K562 (cell line): ENCODE results near the gene UBE2Q1. TPM values are rescaled to one million over a fixed set of nuclear protein-coding genes. Genes with fewer than 3 reads are reported as not detected.

Experiments
- ATAC-seq: fragments of 200-7000 bp; cut with Tn5 transposase; 3 replicates; pipeline ENCODE4 v1.9.1; 2020; ENCODE audit warnings: moderate library complexity
- BruUV-seq: library from RNA; stranded (reverse); fragments of 400-500 nt; replicated peaks from 2 replicates; lab custom pipeline; 2021; lab: Mats Ljungman, UMichigan
- CTCF ChIA-PET: fragments of 300-600 bp; formaldehyde crosslinking; extraction: SDS; loops from one replicate; lab custom pipeline; 2021; ENCODE audit warnings: low intra/inter-chr PET ratio; lab: Yijun Ruan, JAX
- POLR2A ChIA-PET: fragments of 300-600, 350-650 bp; sonication (Branson Sonifier 250); formaldehyde crosslinking; extraction: SDS; loops from one replicate; lab custom pipeline; 2021; ENCODE audit warnings: antibody characterized with exemption, inconsistent platforms; lab: Yijun Ruan, JAX
- DNase-seq, 4 experiments: peaks; one replicate each; pipeline versions ENCODE4 v3.0.0 to v3.0.0-alpha.2; 2011 to 2018; ENCODE audit warnings: low spot score in 3 of 4, mixed read lengths in 3 of 4; ENCODE audit errors: extremely low read depth in 1 of 4
- FAIRE-seq: peaks from 2 replicates; lab custom pipeline; 2011; peaks lifted over from hg19 to GRCh38; lab: Jason Lieb, UNC
- H2AFZ ChIP-seq: 2 replicates; pipeline ENCODE4 v1.6.0; 2011; ENCODE audit warnings: low read depth, low read length, control low read depth, inconsistent platforms
- H3K27ac ChIP-seq: fragments of 200-600 bp; 3 replicates; pipeline ENCODE4 v1.8.0; 2011; ENCODE audit warnings: low read depth, mild to moderate bottlenecking, control low read depth, inconsistent platforms, low read length, moderate library complexity, mixed read lengths; ENCODE audit errors: extremely low read depth
- H3K27me3 ChIP-seq, 2 experiments: fragments of 300-600 bp in 1 of 2; 2 replicates in 1 of 2; 3 replicates in 1 of 2; pipeline versions ENCODE4 v1.6.0 to v1.8.0; 2011; ENCODE audit warnings: inconsistent platforms in 2 of 2, low read length in 2 of 2, mild to moderate bottlenecking in 1 of 2, mixed read lengths in 1 of 2, moderate library complexity in 1 of 2; ENCODE audit not compliant: control insufficient read depth in 2 of 2, insufficient read depth in 2 of 2
- H3K36me3 ChIP-seq: fragments of 300-600 bp; 3 replicates; pipeline ENCODE4 v1.8.0; 2011; ENCODE audit warnings: mild to moderate bottlenecking, low read length, inconsistent platforms; ENCODE audit not compliant: control insufficient read depth, insufficient read depth
- H3K4me1 ChIP-seq, 2 experiments: fragments of 200-600 bp in 1 of 2; replicated peaks in 1 of 2; 2 replicates in 1 of 2; 3 replicates in 1 of 2; pipeline versions ENCODE4 v1.5.1 to v1.8.0; 2011; ENCODE audit warnings: inconsistent platforms in 2 of 2, low read length in 2 of 2, mild to moderate bottlenecking in 1 of 2, mixed read lengths in 1 of 2, moderate library complexity in 1 of 2; ENCODE audit not compliant: control insufficient read depth in 2 of 2, insufficient read depth in 2 of 2
- H3K4me2 ChIP-seq: 2 replicates; pipeline ENCODE4 v1.6.1; 2011; ENCODE audit warnings: low read length, control low read depth, inconsistent platforms, mixed read lengths; ENCODE audit not compliant: insufficient read depth
- H3K4me3 ChIP-seq: fragments of 200-600 bp; sonication (generic), shearing (Covaris generic); 2 replicates; pipeline ENCODE4 v1.5.1; 2016; ENCODE audit warnings: control low read depth, inconsistent platforms
- H3K79me2 ChIP-seq: fragments of 200-600 bp; 3 replicates; pipeline ENCODE4 v1.8.0; 2011; ENCODE audit warnings: low read length, inconsistent platforms; ENCODE audit not compliant: control insufficient read depth, insufficient read depth
- H3K9ac ChIP-seq, 2 experiments: 2 replicates each; pipeline versions ENCODE4 v1.6.0 to v1.6.1; 2011; ENCODE audit warnings: low read depth in 2 of 2, low read length in 2 of 2, control low read depth in 1 of 2, inconsistent platforms in 1 of 2, mild to moderate bottlenecking in 1 of 2, mixed read lengths in 1 of 2; ENCODE audit not compliant: insufficient read depth in 1 of 2
- H3K9me1 ChIP-seq: one replicate; pipeline ENCODE4 v1.6.0; 2011; ENCODE audit warnings: inconsistent platforms, mild to moderate bottlenecking, low read length, moderate library complexity; ENCODE audit not compliant: control insufficient read depth, insufficient read depth
- H3K9me3 ChIP-seq: replicated peaks from 2 replicates; pipeline ENCODE4 v1.5.1; 2011; ENCODE audit warnings: low read depth, low read length, inconsistent platforms; ENCODE audit not compliant: control insufficient read depth, insufficient read depth
- H4K20me1 ChIP-seq: replicated peaks from 2 replicates; pipeline ENCODE4 v1.6.1; 2011; ENCODE audit warnings: low read length, inconsistent platforms, mixed read lengths; ENCODE audit not compliant: control insufficient read depth, insufficient read depth
- CREM ChIP-seq: IDR thresholded peaks from 2 replicates; pipeline ENCODE4 v1.6.1; 2014; ENCODE audit warnings: antibody characterized with exemption, low read depth
- KDM2B ChIP-seq: fragments of 250-450 bp; sonication (Bioruptor Pico); IDR thresholded peaks from 2 replicates; pipeline ENCODE4 v1.8.0; 2021; ENCODE audit warnings: mild to moderate bottlenecking, moderate library complexity
- NBN ChIP-seq: fragments of 450-650 bp; IDR thresholded peaks from 2 replicates; pipeline ENCODE4 v1.6.1; 2016; ENCODE audit warnings: low read depth, mild to moderate bottlenecking
- NCOA2 ChIP-seq, 2 experiments: fragments of 450-650 bp; IDR thresholded peaks; 2 replicates each; pipeline ENCODE4 v1.6.1; 2018; ENCODE audit warnings: mild to moderate bottlenecking in 2 of 2, moderate library complexity in 1 of 2; ENCODE audit not compliant: partially characterized antibody in 2 of 2
- NFIC ChIP-seq: fragments of 450-650 bp; IDR thresholded peaks from 2 replicates; pipeline ENCODE4 v1.6.1; 2017; ENCODE audit warnings: mild to moderate bottlenecking, inconsistent platforms
- SMAD3 ChIP-seq: fragments of 450-650 bp; formaldehyde crosslinking; conservative IDR thresholded peaks from 2 replicates; pipeline ENCODE4 v1.4.0; 2020; ENCODE audit warnings: mild to moderate bottlenecking
- SMARCA4 ChIP-seq: fragments of 450-650 bp; IDR thresholded peaks from 2 replicates; pipeline ENCODE4 v1.6.1; 2016
- TBP ChIP-seq: optimal IDR thresholded peaks from 2 replicates; pipeline ENCODE3; 2011; ENCODE audit warnings: low read depth, low read length, improper control_type of control experiment
- ZBTB40 ChIP-seq, 2 experiments: fragments of 450-650 bp in 1 of 2; sonication (generic) in 1 of 2; formaldehyde crosslinking in 1 of 2; IDR thresholded peaks; 2 replicates each; pipeline versions ENCODE4 v1.7.1 to v1.9.0; 2016 to 2022; ENCODE audit warnings: inconsistent platforms in 1 of 2, mild to moderate bottlenecking in 1 of 2, missing genetic modification reagents in 1 of 2
- WGBS: fragments of 100-300 bp; shearing (Covaris generic); methylation state at CpG from one replicate; pipeline ENCODE4 v1.1.6; 2016; ENCODE audit warnings: low coverage, mixed read lengths; ENCODE audit not compliant: insufficient coverage; ENCODE audit errors: missing lambda C conversion rate; 5-methylcytosine and 5-hydroxymethylcytosine counted together
- in situ Hi-C: fragments of 300-500 bp; cut with MboI; formaldehyde crosslinking; loops from 4 replicates; pipeline ENCODE4 v1.15.0; 2018; ENCODE audit warnings: inconsistent platforms, mixed read lengths
- intact Hi-C: fragments of 100-400 bp; cut with micrococcal nuclease; formaldehyde crosslinking; loops from 2 replicates; pipeline ENCODE4 v1.14.2; 2022
- polyA plus RNA-seq, 8 experiments: library from polyadenylated mRNA; depleted of rRNA in 4 of 8; stranded (reverse) in 5 of 8; unstranded in 3 of 8; fragments of >200 nt; fragmentation: Nextera tagmentation in 2 of 8; fragmentation: Illumina TruSeq in 1 of 8; extraction: Ambion mirVana in 2 of 8; extraction: Trizol in 1 of 8; gene quantifications; 2 replicates each; pipeline versions ENCODE4 v1.2.1 to v1.2.3, GENCODE V29; 2011 to 2014; ENCODE audit warnings: inconsistent platforms in 1 of 8, missing spikeins in 1 of 8
- total RNA-seq, 7 experiments: library from RNA; depleted of rRNA in 6 of 7; stranded (reverse); fragments of >200 nt in 6 of 7; fragmentation: Illumina TruSeq in 2 of 7; extraction: Trizol in 2 of 7; gene quantifications; 2 replicates each; pipeline versions ENCODE4 v1.2.1 to v1.2.3, GENCODE V29; 2011 to 2021; ENCODE audit warnings: low replicate concordance in 1 of 7
- TF ChIP-seq, protein P1 (sequence below): fragments of 200-800 bp; sonication (Bioruptor generic); IDR thresholded peaks from 2 replicates; pipeline ENCODE4 v1.6.1; 2017; ENCODE audit warnings: missing genetic modification characterization, missing compliant biosample characterization

UBE2Q1 gene
- total and polyA plus RNA-seq, 9 of the 15 experiments (the other 6 are each of a cell fraction or from before 2014, with no cell fraction given), result 8.0 to 58.8 (median 27.6) TPM

GRCh38 chr1:154558720-154559465 is 431 bp upstream of the UBE2Q1 start:
- DNase-seq (peak; percentile 94 to 98 (median 96)), ATAC-seq (peak; percentile 94), FAIRE-seq (peak; percentile 86)
- Histone ChIP-seq H3K79me2 (peaks cover 27% of the 10 kb centered on the region), H3K4me1 (peaks cover 18 to 21% of the 10 kb centered on the region in 2 experiments; a peak in 4 of 5 replicates), H3K9me1 (no peaks in the 10 kb centered on the region), H4K20me1 (no peaks in the 10 kb centered on the region), H3K4me2 (peak overlapping the region; percentile 82), H3K9me3 (no peaks in the 10 kb centered on the region), H3K27me3 (peaks cover 2 to 9% of the 10 kb centered on the region in 2 experiments; a peak in 1 of 5 replicates), H3K27ac (peak overlapping the region; percentile 82), H2AFZ (peak overlapping the region; percentile 95), H3K36me3 (peaks cover 24% of the 10 kb centered on the region), H3K9ac (peak overlapping the region; percentile 73 to 95), H3K4me3 (peak overlapping the region; percentile 82)
- POLR2A ChIA-PET, result interaction anchor here (0.6 to 1.0 kb wide), 3 partner anchors 17 to 314 kb away, joined by 3 read pairs; no protein-coding TSS in a partner anchor
- in situ Hi-C loops (loop anchor here (5.0 kb wide), 1 partner anchor 72 kb away; no protein-coding TSS in a partner anchor), intact Hi-C loops (loop anchor here (1.0 to 5.0 kb wide), 7 partner anchors 110 to 528 kb away; partner anchors contain the start of genes EFNA4, PMVK and ZBTB7B)
- BruUV-seq, result TSS peak; percentile 91
- CTCF ChIA-PET, result interaction anchor here (0.6 to 2.8 kb wide), 10 partner anchors 13 to 525 kb away, joined by 3 to 19 read pairs (median 4); no protein-coding TSS in a partner anchor
- WGBS, result under 1% methylated on average over 33 of the region's 57 CpGs
- TF ChIP-seq CREM (peak; percentile 94), KDM2B (CRISPR knock-in tag) (peak; percentile 47; the same call in 1 of the 2 replicates), NFIC (no peak; the same call in 1 of the 2 replicates), NCOA2 (IDR thresholded peaks at IDR 0.05; ENCODE audit: partially characterized antibody in 2 of 2) (no peak), NBN (peak; percentile 64; the same call in 1 of the 2 replicates), ZBTB40 (IDR thresholded peaks at IDR 0.05) (peak; percentile 80), ZBTB40 (CRISPR knock-in tag; IDR thresholded peaks at IDR 0.05) (peak; percentile 65), SMARCA4 (no peak), SMAD3 (0 out of 2 replicates have a peak, but pooled peaks have one; percentile 21), TBP (peak; percentile 53)
- TF ChIP-seq, protein P1, sequence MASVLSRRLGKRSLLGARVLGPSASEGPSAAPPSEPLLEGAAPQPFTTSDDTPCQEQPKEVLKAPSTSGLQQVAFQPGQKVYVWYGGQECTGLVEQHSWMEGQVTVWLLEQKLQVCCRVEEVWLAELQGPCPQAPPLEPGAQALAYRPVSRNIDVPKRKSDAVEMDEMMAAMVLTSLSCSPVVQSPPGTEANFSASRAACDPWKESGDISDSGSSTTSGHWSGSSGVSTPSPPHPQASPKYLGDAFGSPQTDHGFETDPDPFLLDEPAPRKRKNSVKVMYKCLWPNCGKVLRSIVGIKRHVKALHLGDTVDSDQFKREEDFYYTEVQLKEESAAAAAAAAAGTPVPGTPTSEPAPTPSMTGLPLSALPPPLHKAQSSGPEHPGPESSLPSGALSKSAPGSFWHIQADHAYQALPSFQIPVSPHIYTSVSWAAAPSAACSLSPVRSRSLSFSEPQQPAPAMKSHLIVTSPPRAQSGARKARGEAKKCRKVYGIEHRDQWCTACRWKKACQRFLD (CRISPR knock-in tag), result peak; percentile 75
